ENCODE data around the gene ZDHHC20. TPM values are rescaled to one million over a fixed set of nuclear protein-coding genes. Genes with fewer than 3 reads are reported as not detected.
A peak's percentile ranks its signal among the peaks of the same experiment; 100 is the strongest.
"Not testable (repeated sequence)": the region's sequence is repeated elsewhere in the genome, so short reads cannot be mapped to it uniquely, and the experiment has no call there.

ZDHHC20 gene
- polyA plus RNA-seq, 4 donors = 76.7 to 95.0 (median 89.3) TPM

DNA sequence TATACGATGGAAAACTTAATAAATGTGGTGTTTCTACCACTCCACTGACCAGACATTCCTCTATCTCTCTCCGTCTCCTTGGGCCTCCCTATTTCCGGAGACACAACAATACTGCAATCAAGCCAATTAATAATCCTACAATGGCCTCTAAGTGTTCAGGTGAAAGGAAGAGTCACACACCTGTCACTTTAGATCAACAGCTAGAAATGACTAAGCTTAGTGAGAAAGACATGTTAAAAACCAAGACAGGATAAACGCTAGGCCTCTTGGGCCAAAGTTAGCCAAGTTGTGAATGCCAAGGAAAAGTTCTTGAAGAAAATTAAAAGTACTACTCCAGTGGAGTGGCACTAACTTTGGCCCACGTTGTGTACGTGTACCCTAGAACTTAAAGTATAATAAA, 22.5 kb downstream of the ZDHHC20 start:
- DNase-seq (ENCODE audit: low read depth in 4 of 4, low spot score in 3 of 4) = no peak

DNA sequence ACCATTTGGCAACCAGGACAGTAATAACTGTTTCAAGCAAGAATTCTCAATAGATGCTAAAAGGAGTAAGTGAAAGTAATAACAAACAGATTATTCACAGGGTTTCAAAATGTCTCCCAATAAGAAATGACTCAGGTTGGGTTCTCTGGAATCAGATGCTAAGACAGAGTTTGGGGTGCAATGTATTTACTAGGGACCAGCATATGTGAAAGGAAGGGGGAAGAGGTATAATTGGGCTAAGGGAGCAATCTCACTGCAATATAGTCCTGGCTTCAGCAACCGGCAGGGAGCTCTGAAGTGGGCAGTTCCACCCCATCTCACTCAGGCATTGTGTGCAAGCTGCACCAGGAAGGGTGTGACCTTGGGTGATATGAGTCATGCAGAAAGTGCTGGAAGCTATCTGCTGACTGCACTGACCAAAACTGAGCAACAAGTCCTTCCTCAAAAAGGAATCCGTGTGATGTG, 23.4 kb downstream of the ZDHHC20 start:
- no peak for DNase-seq (ENCODE audit: low read depth in 4 of 4, low spot score in 3 of 4)

DNA sequence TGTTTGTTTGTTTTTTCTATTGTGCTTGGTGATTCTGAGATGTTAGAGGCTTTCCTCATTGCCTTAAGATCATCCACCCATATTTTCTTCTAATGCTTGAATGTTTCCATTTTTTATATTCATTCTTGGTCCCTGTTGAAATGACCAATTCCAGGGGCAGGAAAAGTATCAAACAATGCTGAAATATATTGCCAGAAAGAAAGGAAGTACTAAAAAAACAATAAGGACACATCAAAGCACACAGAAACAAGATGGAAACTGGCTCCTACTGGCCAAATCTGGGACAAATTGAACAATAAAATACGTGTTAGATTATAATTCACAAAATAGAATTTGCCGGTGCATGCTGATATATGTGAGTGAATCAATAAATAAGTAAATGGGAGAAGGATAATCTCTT, 23.9 kb downstream of the ZDHHC20 start:
- DNase-seq (ENCODE audit: low read depth in 4 of 4, low spot score in 3 of 4) = no peak

DNA sequence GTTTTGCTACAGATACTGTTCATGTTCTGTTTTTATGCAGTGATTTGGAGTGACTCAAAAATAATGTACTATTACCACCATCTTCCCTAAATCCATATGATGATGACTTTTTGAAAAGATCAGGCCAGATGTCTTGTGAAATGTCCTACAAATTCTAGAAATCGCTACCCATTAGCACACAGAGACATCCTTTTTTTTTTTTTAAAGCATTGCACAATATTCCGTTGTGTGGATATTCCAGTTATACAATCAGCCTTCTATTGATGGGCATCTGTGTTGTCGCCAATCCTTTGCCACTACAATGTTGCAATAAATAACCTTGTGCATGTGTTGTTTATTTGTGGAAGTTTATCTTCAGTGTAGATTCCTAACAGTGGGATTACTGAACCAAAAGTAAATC, 24.5 kb downstream of the ZDHHC20 start:
- DNase-seq (ENCODE audit: low read depth in 4 of 4, low spot score in 3 of 4) = no peak

DNA sequence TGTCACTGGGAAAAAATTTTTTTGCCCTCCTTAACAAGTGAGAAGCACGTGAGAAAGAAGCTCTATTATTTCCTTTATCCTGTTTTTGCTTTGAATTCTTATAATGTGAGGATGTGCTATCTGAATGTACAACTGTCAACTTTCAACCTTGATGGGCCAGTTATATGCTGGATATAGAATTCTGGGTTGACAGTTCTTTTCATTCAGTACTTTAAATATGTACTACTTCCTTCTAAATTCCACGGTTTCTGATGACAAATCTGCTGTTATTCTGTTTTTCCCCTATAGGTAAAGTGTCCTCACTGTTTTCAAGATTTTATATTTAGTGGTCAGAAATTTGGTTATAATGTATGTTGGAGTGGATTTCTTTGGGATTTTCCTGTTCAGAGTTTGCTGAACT, 29.9 kb downstream of the ZDHHC20 start:
- DNase-seq (ENCODE audit: low read depth in 4 of 4, low spot score in 3 of 4) = no peak

DNA sequence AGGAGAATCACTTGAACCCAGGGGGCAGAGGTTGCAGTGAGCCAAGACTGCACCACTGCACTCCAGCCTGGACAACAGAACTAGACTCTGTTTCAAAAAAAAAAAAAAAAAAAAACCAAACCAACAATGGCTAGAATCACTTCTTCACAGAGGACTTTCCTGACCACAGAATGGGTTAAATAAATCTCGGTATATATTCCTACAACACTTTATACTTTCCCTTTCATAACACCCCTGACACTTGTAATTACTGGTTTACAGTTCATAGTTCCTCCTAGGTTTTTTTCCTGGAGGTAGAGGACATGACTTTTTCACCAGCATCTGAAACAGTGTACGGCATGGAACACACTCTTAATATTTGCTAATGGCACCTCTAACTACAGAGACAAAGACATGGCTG, 31.4 kb downstream of the ZDHHC20 start:
- no peak for DNase-seq (ENCODE audit: low read depth in 4 of 4, low spot score in 3 of 4)

DNA sequence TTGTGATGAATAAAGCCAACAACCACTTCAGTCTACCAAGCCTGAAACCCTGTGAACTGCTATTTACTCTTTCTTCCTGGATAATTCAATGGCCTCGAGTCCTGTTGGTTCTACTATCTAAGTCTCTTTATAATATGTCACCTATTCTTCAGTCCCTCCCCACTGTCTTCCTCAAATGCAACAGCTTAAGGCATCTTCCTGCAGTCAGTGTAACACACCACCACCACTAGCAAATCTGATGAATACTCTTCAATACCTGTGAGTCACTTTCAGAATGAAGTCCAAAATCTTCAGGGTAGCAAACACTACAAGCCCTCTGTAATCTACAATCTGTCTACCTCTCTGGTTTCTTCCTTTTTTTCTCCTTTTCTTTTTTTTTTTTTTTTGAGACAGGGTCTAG, 32.9 kb downstream of the ZDHHC20 start:
- DNase-seq (ENCODE audit: low read depth in 4 of 4, low spot score in 3 of 4) = no peak

DNA sequence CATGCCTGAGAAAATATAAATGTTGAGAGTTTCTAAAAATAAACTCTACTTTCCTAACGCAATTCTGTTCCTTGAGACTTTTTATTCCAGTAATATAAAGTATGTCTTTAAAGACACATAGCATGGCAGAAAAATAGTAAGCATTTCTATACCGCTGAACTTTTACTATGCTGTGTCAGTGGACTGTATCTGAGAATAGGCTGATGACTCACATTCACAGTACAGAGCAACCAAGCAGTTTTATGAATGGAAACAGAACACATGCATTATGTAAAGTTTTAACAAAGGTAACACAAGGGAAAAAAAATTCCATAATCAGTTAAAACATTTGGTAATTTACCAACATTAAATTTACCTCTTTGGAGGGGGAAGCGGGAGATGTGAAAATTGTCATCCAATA, 38.4 kb downstream of the ZDHHC20 start:
- DNase-seq (ENCODE audit: low read depth in 4 of 4, low spot score in 3 of 4) = no peak

DNA sequence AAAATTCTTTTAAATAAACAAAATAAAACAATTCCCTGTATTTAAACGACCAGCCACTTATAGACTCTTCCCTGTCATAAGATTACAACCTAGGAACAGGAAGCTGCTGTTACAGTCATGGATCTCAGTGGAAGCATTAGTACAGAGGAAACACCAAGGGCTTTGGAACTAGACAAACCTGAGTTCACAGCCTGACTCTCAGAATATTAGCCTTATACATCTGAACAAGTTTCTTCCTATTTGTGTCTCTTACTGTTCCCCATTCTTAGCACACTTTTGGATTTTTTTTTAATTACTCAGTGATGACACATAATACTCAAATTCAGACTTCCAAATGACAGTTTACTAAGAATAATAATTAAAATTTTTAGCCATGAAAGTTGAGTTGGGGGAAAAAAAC, 46.1 kb downstream of the ZDHHC20 start:
- no peak for DNase-seq (ENCODE audit: low read depth in 4 of 4, low spot score in 3 of 4)

DNA sequence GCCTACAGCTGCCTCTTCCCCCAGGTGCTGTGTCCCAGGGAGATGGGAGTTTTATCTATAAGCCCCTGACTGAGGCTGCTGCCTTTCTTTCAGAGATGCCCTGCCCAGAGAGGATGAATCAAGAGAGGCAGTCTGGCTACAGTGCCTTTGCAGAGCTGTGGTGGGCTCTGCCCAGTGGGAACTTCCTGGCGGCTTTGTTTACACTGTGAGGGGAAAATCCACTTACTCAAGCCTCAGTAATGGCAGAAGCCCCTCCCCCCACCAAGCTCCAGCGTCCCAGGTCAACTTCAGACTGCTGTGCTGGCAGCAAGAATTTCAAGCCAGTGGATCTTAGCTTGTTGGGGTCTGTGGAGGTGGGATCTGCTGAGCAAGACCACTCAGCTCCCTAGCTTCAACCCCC, 48.6 kb downstream of the ZDHHC20 start:
- DNase-seq (ENCODE audit: low read depth in 4 of 4, low spot score in 3 of 4) = not testable (repeated sequence)

DNA sequence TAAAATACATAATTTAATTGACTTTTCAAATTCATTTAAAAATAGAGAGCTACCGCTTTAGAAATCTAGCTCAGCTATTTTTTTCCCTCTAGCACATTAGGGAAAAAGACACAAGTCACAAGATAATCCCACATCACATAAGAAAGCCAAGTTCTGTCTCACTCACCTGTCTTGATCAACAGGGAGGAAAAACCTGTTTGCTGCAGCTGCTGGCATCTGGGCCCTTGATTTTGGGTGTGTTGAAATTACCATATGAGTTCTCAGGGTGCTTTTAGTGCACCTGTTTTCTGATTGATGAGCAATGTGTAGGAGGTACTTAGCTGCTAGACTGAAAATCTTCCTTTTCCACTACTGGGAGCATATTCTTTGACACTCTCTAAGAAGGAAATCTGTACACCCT, 53.8 kb downstream of the ZDHHC20 start:
- DNase-seq (ENCODE audit: low read depth in 4 of 4, low spot score in 3 of 4) = no peak

DNA sequence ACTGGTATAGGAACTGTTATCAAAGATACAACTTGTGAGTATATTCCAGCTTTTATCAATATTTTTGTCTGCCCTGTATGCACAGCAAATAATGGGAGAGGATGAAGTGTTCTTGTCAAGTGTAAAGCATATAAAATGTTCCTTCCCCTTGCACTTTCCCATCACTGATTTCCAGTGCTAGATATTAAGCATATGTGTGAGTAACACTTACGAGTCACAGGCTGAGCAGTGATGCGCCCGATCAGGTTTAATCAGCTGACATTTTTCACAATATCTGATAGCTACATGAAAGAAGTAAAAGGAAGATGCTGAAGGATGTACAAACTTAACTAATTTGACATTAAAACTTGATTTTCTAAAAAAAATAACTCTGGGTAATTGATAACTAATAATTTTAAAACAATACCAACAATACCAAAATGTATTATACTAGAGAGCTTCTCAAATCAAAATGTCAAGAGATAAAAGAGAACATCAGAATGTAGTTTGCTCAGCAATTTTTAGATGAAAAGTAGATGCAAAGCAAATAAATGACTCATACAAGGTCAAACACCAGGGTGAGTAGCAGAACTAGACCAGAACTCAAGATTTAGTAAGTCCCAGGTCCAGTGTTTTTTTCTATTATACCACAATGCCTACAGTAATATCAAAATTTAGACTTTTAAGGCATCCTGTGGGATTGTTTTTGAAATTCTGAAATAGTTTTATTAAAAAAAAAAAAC, 56.4 kb downstream of the ZDHHC20 start:
- DNase-seq (ENCODE audit: low read depth in 4 of 4, low spot score in 3 of 4) = no peak

DNA sequence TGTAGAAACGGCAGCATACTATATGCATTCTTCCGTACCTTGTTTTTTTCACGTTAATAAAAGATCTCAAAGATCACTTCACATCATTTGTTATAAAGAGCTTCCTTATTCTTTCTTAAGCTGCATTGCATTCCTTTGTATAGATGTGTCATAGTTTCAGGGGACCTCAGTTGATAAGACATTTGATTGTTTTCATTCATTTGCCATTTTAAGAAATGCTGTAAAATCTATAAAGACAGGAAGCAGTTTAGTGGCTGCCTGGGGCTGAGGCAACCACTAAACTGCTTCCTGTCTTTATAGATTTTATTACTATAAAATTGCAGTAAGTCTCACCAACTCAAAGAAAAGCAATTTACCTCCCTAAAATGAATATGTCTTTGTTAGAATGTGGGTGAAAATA, 59.4 kb downstream of the ZDHHC20 start:
- DNase-seq (ENCODE audit: low read depth in 4 of 4, low spot score in 3 of 4) = no peak

DNA sequence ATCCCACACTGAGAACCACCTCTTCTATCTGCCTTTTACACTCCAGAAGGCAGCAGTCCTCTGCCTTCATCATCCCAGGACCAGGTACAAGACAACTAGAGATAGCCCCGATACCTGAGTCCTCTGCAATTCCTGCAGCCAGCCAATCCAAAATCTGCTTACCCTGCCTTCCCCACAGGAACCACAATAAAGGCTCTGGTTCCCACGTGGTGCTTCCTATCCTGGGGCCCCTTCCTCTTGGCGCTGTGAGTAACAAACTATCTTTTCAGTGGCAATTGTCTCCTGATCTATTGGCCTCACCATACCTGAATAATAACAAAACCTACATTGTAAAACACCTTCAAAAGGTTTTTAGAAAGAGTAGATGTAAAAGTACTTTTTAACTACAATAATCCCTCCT, 63.1 kb downstream of the ZDHHC20 start:
- no peak for DNase-seq (ENCODE audit: low read depth in 4 of 4, low spot score in 3 of 4)

DNA sequence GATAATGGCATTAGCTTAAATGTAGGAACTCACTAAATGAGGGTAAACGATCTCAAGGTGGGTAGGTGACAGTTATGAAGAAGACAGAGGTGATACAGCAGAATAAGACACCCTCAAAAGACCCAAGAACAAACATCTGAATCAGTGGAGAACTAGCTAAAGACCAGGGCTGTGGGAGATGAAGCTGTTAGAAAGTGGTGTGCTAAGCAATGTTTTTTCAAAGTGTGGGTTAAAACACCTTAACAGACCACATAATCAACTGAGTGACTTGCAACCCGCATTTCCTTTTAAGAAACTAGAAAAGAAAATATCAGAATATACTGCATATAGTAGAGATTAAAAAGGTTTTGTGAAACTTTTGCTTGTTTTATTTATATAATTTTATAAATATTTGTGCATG, 70.0 kb downstream of the ZDHHC20 start:
- no peak for DNase-seq (ENCODE audit: low read depth in 4 of 4, low spot score in 3 of 4)

DNA sequence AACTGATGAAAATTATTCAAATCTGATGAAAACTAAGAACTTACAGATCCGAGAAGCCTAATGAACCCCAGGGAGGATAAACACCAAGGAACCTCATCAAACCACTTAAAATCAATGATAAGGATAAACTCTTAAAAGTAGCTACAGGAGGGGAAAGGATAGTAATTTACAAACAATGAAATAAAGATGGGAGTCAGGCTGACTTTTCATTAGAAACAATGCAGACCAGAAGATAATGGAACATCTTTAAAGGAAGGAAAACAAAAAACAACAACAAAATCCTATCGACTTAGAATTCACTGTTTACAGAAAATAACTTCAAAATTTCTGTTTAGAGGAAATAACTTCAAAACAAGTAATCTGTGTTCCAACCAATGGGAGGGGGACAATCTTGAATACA, 73.4 kb downstream of the ZDHHC20 start:
- DNase-seq (ENCODE audit: low read depth in 4 of 4, low spot score in 3 of 4) = no peak

DNA sequence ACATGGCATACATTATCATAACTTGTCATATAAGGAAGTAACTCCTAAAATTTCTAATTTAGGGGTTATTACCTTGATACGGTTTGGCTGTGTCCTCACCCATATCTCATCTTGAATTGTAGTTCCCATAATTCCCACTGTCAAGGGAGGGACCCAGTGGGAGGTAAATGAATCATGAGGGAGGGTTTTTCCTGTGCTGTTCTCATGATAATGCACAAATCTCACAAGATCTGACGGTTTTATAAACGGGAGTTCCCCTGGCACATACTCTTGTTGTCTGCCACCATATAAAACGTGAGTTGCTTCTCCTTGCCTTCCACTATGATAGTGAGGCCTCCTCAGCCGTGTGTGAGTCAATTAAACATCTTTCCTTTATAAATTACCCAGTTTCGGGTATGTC, 76.0 kb downstream of the ZDHHC20 start:
- no peak for DNase-seq (ENCODE audit: low read depth in 4 of 4, low spot score in 3 of 4)

DNA sequence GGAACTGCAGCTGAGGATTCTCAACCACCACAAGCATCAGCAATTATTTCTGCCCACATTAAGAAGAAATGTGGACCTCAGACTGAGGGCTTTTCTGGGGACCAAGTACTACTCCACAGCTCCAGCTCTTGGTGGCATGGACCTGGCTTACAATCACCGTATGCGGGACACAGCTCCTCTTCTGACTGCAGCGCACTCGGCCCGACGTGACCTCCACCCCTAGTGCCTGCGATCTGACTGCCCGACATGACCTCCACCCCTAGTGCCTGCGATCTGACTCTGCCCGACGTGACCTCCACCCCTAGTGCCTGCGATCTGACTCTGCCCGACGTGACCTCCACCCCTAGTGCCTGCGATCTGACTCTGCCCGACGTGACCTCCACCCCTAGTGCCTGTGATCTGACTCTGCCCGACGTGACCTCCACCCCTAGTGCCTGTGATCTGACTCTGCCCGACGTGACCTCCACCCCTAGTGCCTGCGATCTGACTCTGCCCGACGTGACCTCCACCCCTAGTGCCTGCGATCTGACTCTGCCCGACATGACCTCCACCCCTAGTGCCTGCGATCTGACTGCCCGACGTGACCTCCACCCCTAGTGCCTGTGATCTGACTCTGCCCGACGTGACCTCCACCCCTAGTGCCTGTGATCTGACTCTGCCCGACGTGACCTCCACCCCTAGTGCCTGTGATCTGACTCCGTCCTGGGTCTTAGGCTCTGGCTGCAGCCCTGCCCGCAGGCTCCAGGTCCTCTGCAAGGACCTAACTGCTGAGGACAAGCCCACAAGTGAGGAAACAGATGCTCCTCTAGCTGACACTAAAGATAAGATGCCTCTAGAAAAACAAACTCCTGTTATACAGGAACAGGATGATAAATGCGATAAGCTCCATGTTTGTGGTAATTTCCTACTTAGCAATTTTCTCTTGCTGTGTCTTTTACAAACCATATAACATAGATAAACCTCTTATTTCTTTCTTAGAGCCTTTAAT, 81.8 kb downstream of the ZDHHC20 start:
- DNase-seq (ENCODE audit: low read depth in 4 of 4, low spot score in 3 of 4) = not testable (repeated sequence)

DNA sequence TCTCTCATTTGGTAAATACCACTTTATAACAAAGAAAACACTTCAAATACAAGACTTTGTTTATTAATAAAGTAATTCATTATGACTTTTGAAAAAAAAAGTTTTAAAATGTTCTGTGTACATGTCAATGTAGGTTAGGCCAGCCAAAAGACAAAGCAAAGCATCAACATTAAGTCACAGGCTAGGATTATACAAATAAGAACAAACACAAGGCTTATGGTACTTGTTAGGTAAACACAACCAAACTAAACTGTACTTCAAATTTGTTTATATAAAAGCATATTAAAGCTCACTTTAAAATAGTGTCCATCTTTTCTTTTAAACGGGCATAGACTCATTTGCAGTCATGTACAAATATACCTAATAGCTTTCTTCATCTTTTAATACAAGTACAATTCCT, 86.6 kb downstream of the ZDHHC20 start:
- no peak for DNase-seq (ENCODE audit: low read depth in 4 of 4, low spot score in 3 of 4)

DNA sequence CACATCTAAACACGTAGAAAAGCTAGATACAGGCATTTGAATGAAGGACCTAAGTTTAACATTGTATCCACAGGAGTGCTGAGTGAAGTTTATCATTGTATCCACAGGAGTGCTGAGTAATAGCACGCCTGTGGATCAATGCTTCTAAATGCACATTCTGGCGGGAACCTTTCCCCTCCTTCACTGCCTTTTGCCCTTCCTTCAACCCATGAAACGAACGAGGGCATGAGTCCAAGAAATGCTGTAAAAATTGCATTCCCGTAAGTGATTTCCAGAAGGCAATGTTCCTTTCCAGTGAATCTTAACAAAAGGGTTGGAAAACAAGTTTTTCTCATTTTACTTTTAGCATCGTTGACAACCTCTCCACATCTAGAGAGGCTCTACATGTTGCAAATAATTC, 88.1 kb downstream of the ZDHHC20 start:
- DNase-seq (ENCODE audit: low read depth in 4 of 4, low spot score in 3 of 4) = peak in 2 of 4 donors; percentile 5 to 12

DNA sequence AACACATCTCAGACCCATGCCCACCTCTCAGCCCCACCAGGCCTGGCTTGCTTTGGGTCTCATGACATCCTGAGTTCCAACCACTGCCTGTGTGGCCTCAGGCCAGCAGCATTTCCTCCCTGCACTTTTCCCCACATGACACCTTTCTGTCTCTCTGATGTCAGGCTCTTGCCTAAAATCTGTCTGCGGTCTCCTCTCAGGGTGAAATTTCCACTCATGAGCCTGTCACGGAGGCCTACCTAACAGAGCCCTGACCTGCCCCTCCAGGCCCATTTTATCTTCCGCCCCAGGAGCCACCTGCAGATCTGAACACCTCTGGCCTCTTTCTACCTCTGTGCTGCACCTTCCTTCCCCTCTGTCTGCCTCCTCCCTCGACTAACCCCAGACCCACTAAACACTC, 93.5 kb downstream of the ZDHHC20 start:
- no peak for DNase-seq (ENCODE audit: low read depth in 4 of 4, low spot score in 3 of 4)

DNA sequence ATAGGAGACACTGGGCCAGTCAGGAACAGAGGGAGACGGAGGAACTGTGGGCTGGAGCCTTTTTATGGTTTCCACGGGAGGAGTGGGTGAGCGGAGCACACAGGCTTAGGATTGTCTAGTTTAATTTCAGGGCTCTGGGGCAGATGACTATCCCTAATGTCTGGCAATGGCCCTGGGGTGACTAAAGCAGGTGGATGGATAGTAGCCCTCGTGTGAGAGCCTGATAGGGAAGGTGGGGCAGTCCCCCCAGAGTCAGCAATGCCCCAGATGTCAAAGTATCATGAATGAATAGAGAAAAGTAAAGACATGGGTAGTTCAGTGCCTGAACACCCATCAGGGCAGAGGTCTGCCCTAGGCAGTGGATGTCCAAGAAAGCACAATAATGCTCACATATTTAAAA, 94.2 kb downstream of the ZDHHC20 start:
- DNase-seq (ENCODE audit: low read depth in 4 of 4, low spot score in 3 of 4) = no peak
